T-helper 22 cell (primary cell): ENCODE data around the gene DCANP1.

ENCODE experiments used
- DNase-seq: peaks from one replicate; pipeline ENCODE4 v3.0.0-alpha.2; 2020; ENCODE audit warnings: low read depth

Gene DCANP1

DNA sequence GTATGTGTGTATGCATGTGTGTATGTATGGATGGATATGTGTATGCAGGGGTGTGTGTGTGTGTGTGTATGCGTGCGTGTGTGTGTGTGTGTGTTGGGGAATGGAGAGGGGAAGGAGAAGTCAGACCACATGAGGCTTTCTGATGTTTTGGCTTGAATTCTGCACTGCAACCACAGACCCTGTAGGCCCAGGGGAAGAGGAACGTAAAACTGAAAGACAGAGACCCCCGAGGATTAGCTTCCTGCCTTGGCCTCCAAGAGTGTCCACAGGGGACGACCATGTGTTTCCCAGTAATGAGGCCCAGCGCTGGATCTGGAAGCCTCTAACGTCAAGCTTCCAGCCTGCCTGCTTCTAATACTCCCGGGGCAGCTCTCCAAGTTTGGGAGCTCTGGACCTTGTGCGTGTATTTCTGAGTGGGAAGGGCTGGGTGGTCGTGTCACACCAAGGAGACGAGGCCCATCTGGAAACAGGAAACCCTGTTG, 5.8 kb downstream of the DCANP1 start:
- DNase-seq = no peak

DNA sequence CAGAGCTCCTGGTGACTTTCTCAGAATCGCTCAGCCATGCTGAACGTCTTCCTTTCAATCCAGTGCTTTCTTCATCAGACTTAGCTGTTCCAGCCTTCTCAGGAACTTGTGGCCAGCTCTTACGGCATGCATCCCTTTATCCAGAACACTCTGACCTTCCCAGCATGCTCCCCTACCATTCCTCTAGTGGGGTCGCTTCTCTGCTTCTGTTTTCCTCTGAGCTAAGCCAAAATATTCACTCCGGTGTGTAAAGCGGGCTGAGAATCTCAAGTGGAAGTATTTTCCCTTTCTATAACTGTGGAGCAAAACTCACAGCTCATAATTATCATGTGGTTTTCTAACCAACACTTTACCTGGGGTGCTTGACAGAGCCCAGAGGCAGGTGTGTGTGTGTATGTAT, 6.2 kb downstream of the DCANP1 start:
- DNase-seq = no peak

DNA sequence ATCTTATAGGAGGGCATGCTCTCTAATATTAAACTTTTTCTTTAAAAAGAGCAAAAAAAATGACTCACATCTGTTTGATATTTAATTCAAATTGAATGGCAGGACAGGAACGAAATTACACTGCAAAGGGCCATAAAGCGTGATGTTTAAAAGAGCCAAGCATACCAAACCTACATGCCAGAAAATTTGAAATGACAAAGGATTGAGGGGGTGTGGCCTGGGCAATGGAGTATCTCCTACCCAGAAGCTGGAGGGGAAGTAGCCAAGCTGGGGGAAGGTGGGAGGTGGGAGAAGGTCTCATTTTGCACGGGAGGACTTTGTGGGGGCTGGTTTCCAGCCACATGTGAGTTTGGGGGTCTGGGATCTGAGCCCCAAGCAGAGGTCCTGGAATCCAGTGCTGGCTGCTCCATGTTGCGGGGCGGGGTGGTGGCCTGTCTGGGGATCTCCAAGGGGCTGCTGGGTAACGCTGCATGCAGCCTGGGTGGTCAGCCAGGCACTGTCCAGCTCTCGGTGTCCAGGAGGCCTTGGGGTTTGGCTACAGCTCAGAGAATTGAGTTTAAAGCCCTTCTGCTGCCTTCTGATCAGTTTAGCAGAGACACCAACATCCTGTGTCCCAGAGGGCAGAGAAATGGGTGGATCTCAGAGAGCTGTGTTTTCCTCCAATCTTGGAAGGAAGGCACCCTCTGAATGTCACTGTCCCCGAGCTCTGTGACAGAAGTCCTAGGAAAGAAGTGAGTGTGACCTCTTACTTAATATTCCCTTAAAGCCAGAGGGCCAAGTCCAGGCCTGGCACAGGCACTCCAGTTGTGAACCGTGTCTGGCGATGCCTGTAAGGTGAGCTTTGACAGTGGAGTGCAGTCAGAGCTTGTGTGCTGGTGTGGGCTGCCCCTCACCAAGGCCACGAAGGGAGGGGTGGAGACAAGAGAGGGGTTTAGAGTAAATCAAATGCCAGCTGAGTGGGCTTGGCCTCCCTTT, 7.6 kb downstream of the DCANP1 start:
- no peak for DNase-seq

DNA sequence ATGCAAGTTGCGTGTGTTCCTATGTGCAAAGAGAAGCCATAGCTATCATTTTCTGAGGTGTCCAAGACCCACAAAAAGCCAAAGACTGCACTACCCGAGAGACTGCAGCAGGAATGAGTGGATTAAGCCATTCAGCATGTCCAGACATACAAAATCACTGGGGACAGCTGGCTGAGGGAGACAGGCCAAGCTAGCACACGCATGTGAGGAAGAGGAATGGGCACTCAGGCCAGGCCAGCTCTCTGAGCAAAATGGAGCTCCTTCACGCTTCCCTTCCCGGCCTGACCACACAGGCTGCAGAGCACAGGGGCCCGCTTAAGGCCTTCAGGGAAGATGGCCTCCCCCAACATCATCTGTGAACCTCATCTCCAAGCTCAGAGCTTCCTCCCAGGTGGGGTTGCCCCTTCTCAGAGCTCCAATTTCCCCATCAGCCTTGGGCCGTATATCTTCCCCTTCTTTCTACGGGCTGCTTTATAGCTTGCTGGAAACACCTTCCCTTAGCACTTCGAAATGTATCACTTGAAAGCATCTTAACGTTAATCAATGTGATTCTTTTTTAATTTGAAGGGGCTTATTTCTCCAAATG, 8.4 kb downstream of the DCANP1 start:
- no peak for DNase-seq

DNA sequence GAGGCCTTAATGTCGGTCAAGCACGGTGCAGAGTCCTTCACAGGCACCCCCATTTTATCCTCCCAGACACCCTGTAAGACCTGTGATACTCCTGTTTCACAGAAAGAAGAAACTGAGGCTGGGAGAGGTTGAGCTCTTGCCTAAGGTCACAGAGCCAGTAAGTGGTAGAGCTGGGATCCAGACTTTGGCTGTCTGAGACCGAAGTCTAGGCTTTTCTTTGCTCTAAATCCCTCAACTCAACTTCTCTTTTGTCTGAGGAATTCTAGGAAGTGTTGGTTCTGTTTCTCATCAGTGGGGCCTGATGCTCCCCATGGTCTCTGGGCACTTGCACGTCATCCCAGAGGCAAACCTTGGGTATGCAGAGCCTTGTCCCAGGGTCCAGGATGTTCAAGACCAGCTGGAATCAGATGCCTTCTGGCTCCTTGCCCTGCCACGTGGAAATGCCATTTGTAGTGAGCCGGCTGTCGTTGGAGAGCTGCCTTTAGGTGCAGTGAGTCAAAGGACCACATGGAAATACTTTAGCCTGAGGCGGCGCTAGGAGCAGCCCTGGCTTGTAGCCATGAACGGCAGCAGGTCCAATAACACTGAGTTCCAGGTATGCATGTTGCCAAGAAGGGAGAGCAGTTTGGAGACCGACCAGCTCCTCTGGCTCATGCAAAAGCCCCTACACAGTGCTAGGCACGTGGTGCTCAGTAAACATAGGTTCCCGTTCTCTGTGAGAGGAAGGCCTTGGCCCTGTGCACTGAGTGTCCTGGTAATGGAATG, 9.2 kb downstream of the DCANP1 start:
- DNase-seq = no peak

DNA sequence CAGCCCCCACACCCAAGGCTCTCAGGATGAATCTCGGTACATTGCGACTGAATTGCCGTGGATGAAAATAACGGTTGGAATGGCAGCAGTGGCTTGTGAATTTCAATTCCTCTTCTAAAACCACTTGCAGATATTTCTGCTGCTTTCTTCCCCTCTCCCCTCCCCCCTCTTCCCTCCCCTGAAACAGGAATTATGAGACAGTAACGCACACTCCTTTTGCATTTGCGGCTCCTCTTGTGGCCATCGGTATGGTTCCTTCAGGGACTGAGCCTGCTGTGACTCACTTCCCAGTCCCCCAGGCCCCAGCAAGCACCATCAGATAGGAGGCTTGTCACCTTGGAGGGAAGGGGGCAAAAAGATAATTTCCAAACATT, 9.7 kb downstream of the DCANP1 start:
- no peak for DNase-seq

DNA sequence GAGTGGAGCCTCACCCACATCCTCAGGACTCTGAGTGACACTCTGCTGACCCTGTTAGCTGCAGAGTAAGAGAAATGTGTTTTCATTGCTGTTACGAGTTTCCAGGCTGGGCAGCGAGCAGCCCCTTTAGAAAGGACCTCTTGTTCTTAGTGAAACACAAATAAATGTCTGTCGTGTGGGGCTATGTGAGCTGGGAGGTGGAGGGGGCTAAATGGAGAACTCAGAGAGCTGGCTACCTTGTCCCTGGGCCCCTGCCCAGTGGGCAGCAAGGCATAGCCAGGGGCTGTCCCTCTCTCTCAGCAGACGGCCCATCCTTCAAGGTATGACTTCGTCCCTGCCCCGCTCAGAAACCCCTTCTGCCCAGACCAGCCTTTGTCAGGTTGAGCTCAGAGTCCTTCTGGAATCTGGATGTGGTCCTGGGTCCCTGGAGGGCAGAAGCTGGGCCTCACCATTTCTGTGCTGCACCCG, 10.2 kb downstream of the DCANP1 start:
- no peak for DNase-seq

DNA sequence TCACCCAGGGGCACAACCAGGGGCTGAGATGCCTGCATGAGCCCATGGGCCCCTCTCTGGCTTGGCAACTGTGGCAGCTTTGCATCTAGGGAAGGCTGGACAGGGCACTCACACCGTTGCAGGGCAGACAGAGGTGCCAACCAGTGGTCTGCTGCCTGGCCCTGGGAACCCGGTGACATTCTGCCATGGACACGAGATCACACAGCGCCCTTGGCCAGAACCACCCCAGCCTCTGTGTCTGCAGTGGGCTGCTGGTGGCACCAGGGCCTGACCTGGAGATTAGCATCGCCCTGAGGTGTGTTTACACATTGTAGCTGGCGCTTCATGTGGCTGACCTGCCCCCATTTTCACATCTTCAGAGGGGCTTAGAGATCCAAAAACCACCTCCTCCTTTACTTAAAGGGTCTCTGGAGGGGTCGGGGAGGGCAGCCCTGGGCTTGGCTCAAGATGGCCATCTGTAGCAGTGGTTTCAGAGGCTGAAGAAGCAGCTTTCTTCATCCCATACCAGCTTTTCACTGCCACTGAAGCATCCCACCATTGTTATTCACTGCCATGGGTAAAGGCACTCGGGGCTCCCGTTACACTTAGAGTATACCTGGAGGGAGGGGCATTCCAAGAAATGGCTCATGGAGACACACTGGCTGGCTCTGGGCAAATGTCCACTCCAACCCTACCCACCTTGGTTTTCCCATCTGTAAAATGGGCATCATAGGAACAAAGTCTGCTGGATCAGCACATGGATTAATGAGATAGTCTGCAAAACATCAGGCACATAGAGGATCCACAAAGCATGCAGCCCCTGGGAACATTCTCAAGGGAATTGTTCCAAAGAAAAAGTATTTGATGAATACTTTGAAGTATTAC, 11.4 kb downstream of the DCANP1 start:
- no peak for DNase-seq

DNA sequence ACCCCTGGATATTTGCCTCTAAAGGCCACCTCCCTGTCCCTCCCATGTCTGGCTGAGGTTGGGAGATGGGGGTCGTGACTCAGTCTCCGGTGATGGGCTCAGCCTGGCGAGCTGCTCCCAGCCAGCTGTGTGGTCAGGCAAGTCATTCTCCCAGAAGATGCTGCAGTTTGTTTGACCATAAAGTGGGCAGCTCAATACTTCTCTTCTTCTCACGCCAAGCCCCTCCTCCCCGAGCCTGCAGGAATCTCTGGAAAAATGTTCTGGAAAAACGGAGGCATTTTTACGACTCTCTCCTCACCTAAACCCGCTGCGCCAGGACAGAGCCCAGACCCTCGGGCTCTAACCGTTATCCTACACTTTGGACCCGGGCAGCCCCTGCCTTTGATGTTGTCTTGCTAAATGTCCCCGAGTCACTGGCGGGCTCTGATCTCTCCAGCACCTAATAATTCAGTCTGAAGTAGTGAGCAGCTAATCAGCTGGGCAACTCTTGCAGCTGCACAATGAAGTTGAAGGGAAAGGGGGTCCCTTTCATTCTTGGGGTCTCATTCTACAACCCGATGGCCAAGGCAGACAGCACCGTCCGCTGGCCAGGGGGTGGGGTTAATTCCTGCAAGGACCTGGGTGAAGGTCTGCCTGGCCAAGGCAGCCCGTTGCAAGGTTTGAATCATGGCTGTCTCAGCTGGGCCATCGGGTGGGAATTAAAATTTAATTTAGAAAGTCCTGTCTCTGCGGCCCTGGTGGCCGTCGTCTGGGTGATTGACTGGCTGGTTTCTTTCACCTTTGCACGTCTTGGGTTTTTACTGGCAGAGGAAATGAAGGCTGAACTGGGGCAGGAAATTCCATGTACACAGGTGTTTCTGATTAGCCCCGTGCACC, 12.3 kb downstream of the DCANP1 start:
- no peak for DNase-seq

DNA sequence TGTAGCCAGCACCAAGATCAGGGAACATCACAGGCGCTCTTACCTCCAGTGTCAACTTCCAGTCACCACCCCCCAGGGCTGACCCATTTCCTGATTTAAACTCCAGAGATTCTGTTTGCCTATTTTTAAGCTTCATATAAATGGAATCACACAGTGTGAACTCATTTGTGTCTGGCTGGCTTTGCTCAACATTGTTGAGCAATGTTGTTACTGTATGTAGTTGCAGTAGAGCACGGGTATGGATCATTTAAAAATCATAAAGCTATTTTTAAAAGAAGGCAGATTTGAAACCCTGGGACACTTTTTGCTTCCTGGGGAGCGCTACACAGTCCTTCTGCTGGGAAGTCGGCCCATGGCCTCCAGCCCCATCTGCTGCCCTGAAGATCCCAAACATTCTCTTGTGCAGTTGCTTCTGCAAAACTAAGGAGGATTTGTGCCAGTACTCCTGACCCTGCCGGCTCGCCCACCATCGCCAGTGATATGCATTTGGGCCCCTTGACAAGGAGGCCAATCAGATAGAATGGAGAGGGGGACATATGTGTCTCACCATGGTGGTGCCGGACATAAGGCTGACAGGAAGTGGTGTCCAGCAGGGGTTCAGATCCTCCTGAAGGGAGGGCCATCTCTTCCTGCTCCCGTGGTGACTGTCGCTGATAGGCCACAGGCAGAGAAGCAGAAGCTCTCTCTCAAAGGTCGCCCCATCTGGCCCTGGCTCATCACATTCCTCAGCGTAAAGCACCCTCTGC, 13.3 kb downstream of the DCANP1 start:
- DNase-seq = no peak

DNA sequence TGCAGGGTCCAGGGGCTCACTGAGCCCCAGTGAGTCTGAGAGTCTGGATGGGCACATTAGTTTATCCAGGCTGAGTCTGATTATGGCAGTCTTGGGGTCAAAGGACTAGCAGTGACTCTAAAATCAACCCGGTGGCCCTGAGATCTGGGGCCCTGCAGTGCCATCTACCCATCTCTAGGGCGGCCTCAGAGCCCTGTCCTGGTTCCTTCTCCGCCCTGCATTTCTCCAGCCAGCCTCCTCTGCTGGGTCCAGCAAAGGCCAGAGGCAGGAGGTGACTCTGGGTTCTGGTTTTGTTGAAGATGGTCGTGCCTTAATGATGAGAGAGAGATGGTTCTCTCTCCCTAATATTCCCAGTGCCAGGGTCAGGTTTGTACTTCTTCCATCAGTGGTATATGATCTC, 15.0 kb downstream of the DCANP1 start:
- DNase-seq = no peak

DNA sequence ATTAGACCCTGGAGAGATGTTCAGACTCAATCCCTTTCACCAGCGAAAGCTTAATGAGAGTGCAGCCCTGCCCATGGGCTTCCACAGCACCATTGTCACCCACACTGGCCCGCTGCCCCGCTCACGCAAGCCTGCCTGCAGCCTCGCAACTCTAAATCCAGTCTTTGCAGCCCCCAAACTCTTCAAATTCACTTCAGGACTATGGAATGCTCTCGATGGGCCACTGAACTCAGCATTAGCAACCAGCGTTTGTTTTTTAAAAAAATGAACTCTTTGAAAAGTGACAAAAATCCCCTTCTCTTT, 17.1 kb downstream of the DCANP1 start:
- no peak for DNase-seq

DNA sequence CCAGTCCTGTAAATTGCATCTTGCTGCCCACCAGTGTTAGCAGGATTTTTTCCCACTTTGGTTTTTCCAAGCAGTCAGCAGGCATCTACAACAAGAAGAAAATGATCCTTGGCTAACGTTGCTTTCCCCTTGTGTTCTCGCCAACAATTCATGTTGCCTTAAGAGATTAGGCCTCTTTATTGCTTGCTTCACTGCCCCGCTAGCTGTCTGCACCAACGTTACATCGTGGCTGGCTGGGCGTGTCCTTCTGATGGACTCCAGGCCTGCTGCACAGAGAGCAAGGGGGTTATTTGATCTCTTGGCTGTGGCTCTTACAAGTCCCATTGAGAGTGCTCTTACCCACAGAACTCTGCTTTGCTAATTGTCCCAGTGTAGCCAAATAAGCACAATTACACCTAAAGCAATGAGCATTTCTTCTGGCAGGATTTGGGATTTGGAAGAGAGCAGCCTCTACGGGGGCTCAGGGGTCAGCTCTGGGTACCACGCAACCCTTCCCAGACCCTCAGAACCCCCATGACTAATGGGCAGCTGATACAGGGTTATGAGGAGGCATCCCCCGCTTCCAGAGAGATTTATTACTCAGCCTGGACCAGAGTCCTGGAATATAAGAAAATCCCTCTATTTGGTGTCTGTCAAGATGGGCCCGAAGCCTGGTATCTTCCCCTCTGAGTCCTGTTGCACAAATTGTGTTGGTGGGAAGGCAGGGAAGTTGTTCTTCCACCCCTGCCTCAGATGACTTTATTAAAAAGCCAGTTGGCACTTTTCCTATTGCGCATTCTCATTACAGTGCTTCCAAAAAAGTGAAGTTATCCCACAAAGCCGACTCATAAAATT, 17.6 kb downstream of the DCANP1 start:
- DNase-seq = no peak

DNA sequence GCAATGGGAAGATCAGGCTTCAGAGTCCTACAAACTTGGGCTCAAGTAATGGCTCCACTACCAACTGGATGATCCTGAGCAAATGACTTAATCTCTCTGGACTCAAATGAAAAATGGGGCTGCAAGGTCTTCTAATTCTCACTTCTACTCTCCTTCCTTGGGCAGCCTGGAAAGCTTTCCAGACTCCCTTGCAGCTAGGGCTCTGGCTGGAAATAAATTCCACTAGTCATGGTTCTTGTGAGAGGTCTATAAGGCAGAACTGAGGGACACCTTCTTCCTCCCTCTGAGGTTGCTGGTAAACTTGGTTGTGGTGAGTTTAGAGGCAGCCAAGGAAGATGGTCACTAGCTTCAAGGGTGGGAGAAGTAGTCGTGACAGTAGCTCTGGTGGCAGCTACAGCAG, 18.6 kb downstream of the DCANP1 start:
- DNase-seq = no peak

DNA sequence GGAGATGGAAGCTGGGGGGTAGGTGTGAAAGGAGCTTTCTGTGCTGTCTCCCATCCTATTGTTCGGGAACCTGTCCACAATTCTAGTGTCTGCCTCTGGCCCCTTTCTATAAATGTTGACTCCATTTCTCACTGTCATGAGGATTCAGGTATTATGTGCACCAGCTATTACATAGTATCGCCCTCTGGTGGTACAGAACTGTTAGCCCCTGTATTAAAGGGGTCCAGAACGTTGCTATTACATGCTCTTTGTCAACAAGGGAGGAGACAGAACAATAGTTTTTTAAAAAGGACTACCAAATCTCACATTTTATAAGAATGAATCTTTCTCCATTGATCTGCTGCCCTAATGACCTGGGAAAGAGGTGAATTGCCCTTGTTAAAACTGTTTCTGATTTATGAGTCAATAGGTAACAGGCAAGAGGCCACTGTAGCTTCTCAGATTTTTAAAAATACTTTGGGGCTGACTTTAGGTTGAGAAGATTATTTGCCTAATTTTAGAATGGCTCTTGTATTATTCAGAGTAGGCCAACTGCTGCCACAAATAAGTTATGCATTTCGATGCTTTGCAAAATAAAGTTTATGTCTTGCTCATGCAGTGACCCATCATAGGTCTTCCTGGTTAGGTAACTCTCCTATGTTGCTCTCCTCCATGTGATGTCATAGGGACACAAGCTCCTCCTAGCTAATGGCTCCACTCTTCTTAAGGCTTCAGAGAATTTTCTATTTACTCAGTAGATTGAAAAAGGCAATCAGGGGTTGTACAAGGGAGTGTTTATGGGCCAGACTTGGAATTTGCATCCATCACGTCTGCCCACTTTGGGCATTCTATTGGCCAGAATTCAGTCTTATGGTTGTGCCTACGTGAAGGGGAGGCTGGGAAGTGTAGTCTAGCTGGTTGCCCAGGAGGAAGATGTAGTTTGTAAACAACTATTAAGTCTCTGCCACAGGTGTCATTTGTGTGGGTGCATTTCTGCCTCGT, 20.8 kb downstream of the DCANP1 start:
- no peak for DNase-seq

DNA sequence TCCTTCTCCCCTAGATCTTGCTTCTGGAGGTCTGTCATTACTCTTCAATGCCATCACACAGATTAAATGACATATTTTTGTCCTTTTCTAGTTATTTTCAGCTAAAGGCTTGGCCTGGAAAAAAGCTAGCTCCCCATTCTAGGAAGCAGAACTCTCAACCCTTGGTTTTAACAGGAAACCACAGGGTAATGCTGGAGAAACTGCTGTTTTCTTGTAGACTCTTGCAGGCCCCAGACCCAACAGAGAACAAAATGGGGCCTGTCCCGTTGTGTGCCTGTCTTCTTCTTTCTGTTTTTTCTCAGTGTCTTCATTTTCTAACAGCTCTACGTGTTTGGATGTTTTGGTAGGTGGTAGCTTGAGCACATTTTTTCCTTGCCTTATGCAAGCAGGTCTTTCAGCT, 21.5 kb downstream of the DCANP1 start:
- DNase-seq = no peak

DNA sequence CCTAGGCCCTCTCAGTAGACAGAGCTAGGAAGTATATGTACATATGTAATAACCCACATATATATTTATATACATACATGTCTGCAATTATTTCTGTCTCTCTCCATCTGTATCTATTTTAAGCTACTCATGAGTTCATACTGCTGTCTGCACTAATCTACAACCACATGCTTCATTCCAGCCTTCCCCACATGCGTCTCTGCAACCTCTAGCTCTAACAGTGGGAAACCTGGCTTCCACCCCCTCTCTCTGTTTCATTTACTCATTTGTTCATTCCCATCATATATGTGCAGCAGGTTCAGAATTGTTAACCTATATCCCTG, 23.3 kb downstream of the DCANP1 start:
- no peak for DNase-seq
